K562 (cell line): Measurements from ENCODE around the gene VASH2. TPM values are rescaled to one million over a fixed set of nuclear protein-coding genes. Genes with fewer than 3 reads are reported as not detected.

Source experiments
- BRCA1 ChIP-seq, 2 experiments: fragments of 450-650 bp in 1 of 2; sonication (generic) in 1 of 2; formaldehyde crosslinking in 1 of 2; IDR thresholded peaks; 2 replicates each; pipeline versions ENCODE4 v1.5.0 to v1.6.1; 2017 to 2020; ENCODE audit warnings: mild to moderate bottlenecking in 1 of 2, missing genetic modification reagents in 1 of 2
- ILF3 ChIP-seq: fragments of 450-650 bp; IDR thresholded peaks from 2 replicates; pipeline ENCODE4 v1.6.1; 2018; ENCODE audit warnings: antibody characterized with exemption, mild to moderate bottlenecking, moderate library complexity, borderline replicate concordance
- NR2C1 ChIP-seq, 2 experiments: fragments of 450-650 bp; IDR thresholded peaks; 2 replicates each; pipeline ENCODE4 v1.6.1; 2017; ENCODE audit warnings: mild to moderate bottlenecking in 2 of 2, antibody characterized with exemption in 1 of 2, inconsistent platforms in 1 of 2, missing compliant biosample characterization in 1 of 2, missing genetic modification characterization in 1 of 2
- NR4A1 ChIP-seq, 2 experiments: fragments of 250-450 bp in 1 of 2; fragments of 450-650 bp in 1 of 2; sonication (Bioruptor Pico) in 1 of 2; IDR thresholded peaks; 2 replicates each; pipeline versions ENCODE4 v1.4.0 to v1.6.1; 2016 to 2020; ENCODE audit warnings: mild to moderate bottlenecking in 2 of 2, missing compliant biosample characterization in 1 of 2, missing genetic modification characterization in 1 of 2, moderate library complexity in 1 of 2
- NUFIP1 ChIP-seq: fragments of 450-650 bp; IDR thresholded peaks from 2 replicates; pipeline ENCODE4 v1.6.1; 2018; ENCODE audit not compliant: partially characterized antibody
- TEAD2 ChIP-seq: fragments of 450-650 bp; IDR thresholded peaks from 2 replicates; pipeline ENCODE4 v1.6.1; 2016; ENCODE audit warnings: missing genetic modification characterization, control low read depth, missing compliant biosample characterization
- TRIM28 ChIP-seq: fragments of 450-650 bp; IDR thresholded peaks from 2 replicates; pipeline ENCODE4 v1.6.1; 2017
- ZNF165 ChIP-seq: fragments of 250-450 bp; sonication (Bioruptor Pico); IDR thresholded peaks from 2 replicates; pipeline ENCODE4 v1.4.0; 2020; ENCODE audit warnings: borderline replicate concordance
- ZNF316 ChIP-seq: fragments of 450-650 bp; IDR thresholded peaks from 2 replicates; pipeline ENCODE4 v1.6.1; 2016
- polyA plus RNA-seq, 8 experiments: library from polyadenylated mRNA; depleted of rRNA in 4 of 8; stranded (reverse) in 5 of 8; unstranded in 3 of 8; fragments of >200 nt; fragmentation: Nextera tagmentation in 2 of 8; fragmentation: Illumina TruSeq in 1 of 8; extraction: Ambion mirVana in 2 of 8; extraction: Trizol in 1 of 8; gene quantifications; 2 replicates each; pipeline versions ENCODE4 v1.2.1 to v1.2.3, GENCODE V29; 2011 to 2014; ENCODE audit warnings: inconsistent platforms in 1 of 8, missing spikeins in 1 of 8
- total RNA-seq, 7 experiments: library from RNA; depleted of rRNA in 6 of 7; stranded (reverse); fragments of >200 nt in 6 of 7; fragmentation: Illumina TruSeq in 2 of 7; extraction: Trizol in 2 of 7; gene quantifications; 2 replicates each; pipeline versions ENCODE4 v1.2.1 to v1.2.3, GENCODE V29; 2011 to 2021; ENCODE audit warnings: low replicate concordance in 1 of 7
- TF ChIP-seq, protein P1 (sequence below), 2 experiments: fragments of 150-350 bp in 1 of 2; IDR thresholded peaks; 2 replicates each; pipeline ENCODE4 v1.6.1; 2012 to 2016; ENCODE audit warnings: low read depth in 2 of 2, low read length in 2 of 2, mild to moderate bottlenecking in 1 of 2, moderate library complexity in 1 of 2
- TF ChIP-seq, protein P2 (sequence below), 3 experiments: IDR thresholded peaks in 2 of 3; conservative IDR thresholded peaks in 1 of 3; 2 replicates each; pipeline ENCODE4 v1.5.1; 2011 to 2012; ENCODE audit warnings: low read length in 3 of 3, mild to moderate bottlenecking in 3 of 3, control low read depth in 2 of 3, improper control_type of control experiment in 1 of 3, inconsistent platforms in 1 of 3, low read depth in 1 of 3, mixed read lengths in 1 of 3, moderate library complexity in 1 of 3; ENCODE audit not compliant: insufficient read depth in 2 of 3
- TF ChIP-seq, protein P3 (sequence below): fragments of 250-450 bp; sonication (Bioruptor Pico); IDR thresholded peaks from 2 replicates; pipeline ENCODE4 v1.4.0; 2020; ENCODE audit warnings: mild to moderate bottlenecking, moderate library complexity
- TF ChIP-seq, protein P4 (sequence below): sonication (generic); formaldehyde crosslinking; IDR thresholded peaks from 2 replicates; pipeline ENCODE4 v1.8.0; 2022; ENCODE audit warnings: missing genetic modification reagents, mild to moderate bottlenecking, borderline replicate concordance

VASH2 gene
- total and polyA plus RNA-seq, 9 of the 15 experiments (the other 6 are each of a cell fraction or from before 2014, with no cell fraction given) = 0.04 to 0.40 (median 0.10) TPM; not detected in 1

DNA sequence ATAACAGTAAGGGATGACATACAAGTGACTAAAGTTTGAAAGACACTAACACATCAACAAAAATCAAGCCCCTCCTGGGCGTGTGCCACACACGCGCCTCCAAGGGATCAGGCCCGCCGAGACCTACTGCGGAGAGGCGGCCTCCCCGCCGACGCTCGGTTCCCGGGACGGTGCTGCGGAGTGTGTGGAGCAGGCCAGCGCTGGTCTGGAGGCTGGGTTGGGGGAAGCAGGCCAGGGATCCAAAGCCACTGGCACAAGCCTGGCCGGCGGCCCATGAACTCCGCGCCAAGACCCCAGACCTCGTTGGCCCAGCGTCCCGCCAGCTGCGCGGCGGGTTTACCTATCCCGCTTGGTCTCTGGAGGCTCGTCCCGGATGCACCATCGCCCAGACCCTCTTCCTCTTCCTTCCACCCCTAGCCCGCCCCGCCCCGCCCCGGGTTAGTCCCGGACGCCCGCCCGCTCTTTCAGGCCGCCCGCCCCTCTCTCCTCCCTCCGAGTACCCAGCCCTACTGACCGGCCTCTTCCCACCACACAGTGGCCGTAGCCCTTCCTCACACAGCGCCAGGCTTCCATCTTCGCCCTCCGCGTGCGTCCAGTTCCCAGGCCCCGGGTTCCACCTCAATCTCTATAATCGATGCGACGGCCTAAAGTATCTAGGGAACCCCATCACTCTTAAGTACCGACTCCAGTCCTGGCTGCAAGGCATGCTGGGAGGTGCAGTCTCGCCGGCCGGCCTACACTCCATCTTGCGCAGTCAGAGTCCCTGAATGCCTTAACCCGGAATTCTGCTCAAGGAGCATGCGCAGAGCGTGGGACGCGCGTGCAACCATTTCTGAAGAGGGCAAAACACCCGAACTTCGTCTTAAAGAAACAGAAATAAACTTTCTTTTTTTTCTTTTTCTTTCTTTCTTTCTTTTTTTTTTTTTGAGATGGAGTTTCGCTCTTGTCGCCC is 65.0 kb downstream of the VASH2 start, which contains the start of gene ANGEL2 (continued):
- TF ChIP-seq, protein P1, sequence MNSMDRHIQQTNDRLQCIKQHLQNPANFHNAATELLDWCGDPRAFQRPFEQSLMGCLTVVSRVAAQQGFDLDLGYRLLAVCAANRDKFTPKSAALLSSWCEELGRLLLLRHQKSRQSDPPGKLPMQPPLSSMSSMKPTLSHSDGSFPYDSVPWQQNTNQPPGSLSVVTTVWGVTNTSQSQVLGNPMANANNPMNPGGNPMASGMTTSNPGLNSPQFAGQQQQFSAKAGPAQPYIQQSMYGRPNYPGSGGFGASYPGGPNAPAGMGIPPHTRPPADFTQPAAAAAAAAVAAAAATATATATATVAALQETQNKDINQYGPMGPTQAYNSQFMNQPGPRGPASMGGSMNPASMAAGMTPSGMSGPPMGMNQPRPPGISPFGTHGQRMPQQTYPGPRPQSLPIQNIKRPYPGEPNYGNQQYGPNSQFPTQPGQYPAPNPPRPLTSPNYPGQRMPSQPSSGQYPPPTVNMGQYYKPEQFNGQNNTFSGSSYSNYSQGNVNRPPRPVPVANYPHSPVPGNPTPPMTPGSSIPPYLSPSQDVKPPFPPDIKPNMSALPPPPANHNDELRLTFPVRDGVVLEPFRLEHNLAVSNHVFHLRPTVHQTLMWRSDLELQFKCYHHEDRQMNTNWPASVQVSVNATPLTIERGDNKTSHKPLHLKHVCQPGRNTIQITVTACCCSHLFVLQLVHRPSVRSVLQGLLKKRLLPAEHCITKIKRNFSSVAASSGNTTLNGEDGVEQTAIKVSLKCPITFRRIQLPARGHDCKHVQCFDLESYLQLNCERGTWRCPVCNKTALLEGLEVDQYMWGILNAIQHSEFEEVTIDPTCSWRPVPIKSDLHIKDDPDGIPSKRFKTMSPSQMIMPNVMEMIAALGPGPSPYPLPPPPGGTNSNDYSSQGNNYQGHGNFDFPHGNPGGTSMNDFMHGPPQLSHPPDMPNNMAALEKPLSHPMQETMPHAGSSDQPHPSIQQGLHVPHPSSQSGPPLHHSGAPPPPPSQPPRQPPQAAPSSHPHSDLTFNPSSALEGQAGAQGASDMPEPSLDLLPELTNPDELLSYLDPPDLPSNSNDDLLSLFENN (IDR thresholded peaks at IDR 0.05; ENCODE audit: low read depth in 2 of 2, low read length in 2 of 2) = peak in 1 of 2 experiments; percentile 54; a peak in 2 of 4 replicates
- no peak for TF ChIP-seq ZNF165
- TF ChIP-seq, protein P2, sequence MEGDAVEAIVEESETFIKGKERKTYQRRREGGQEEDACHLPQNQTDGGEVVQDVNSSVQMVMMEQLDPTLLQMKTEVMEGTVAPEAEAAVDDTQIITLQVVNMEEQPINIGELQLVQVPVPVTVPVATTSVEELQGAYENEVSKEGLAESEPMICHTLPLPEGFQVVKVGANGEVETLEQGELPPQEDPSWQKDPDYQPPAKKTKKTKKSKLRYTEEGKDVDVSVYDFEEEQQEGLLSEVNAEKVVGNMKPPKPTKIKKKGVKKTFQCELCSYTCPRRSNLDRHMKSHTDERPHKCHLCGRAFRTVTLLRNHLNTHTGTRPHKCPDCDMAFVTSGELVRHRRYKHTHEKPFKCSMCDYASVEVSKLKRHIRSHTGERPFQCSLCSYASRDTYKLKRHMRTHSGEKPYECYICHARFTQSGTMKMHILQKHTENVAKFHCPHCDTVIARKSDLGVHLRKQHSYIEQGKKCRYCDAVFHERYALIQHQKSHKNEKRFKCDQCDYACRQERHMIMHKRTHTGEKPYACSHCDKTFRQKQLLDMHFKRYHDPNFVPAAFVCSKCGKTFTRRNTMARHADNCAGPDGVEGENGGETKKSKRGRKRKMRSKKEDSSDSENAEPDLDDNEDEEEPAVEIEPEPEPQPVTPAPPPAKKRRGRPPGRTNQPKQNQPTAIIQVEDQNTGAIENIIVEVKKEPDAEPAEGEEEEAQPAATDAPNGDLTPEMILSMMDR (IDR thresholded peaks at IDR 0.05 in 2 of 3, conservative IDR thresholded peaks at IDR 0.05 in 1 of 3; ENCODE audit: insufficient read depth in 2 of 3, low read depth in 1 of 3, low read length in 3 of 3) = no peak
- TF ChIP-seq, protein P3, sequence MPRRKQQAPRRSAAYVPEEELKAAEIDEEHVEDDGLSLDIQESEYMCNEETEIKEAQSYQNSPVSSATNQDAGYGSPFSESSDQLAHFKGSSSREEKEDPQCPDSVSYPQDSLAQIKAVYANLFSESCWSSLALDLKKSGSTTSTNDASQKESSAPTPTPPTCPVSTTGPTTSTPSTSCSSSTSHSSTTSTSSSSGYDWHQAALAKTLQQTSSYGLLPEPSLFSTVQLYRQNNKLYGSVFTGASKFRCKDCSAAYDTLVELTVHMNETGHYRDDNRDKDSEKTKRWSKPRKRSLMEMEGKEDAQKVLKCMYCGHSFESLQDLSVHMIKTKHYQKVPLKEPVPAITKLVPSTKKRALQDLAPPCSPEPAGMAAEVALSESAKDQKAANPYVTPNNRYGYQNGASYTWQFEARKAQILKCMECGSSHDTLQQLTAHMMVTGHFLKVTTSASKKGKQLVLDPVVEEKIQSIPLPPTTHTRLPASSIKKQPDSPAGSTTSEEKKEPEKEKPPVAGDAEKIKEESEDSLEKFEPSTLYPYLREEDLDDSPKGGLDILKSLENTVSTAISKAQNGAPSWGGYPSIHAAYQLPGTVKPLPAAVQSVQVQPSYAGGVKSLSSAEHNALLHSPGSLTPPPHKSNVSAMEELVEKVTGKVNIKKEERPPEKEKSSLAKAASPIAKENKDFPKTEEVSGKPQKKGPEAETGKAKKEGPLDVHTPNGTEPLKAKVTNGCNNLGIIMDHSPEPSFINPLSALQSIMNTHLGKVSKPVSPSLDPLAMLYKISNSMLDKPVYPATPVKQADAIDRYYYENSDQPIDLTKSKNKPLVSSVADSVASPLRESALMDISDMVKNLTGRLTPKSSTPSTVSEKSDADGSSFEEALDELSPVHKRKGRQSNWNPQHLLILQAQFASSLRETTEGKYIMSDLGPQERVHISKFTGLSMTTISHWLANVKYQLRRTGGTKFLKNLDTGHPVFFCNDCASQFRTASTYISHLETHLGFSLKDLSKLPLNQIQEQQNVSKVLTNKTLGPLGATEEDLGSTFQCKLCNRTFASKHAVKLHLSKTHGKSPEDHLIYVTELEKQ (CRISPR knock-in tag) = no peak
- TF ChIP-seq ZNF316 = 0 out of 2 replicates have a peak, but pooled peaks have one; percentile 1
- TF ChIP-seq NR4A1 (CRISPR knock-in tag; IDR thresholded peaks at IDR 0.05) = no peak
- TF ChIP-seq NR4A1 (tag; IDR thresholded peaks at IDR 0.05) = no peak
- peak; percentile 87 for TF ChIP-seq NR2C1 (IDR thresholded peaks at IDR 0.05)
- TF ChIP-seq NR2C1 (tag; IDR thresholded peaks at IDR 0.05) = peak; percentile 93
- no peak for TF ChIP-seq ILF3
- TF ChIP-seq TRIM28 = 0 out of 2 replicates have a peak, but pooled peaks have one; percentile 9
- TF ChIP-seq BRCA1 (IDR thresholded peaks at IDR 0.05) = no peak
- TF ChIP-seq BRCA1 (CRISPR knock-in tag; IDR thresholded peaks at IDR 0.05) = no peak
- TF ChIP-seq, protein P4, sequence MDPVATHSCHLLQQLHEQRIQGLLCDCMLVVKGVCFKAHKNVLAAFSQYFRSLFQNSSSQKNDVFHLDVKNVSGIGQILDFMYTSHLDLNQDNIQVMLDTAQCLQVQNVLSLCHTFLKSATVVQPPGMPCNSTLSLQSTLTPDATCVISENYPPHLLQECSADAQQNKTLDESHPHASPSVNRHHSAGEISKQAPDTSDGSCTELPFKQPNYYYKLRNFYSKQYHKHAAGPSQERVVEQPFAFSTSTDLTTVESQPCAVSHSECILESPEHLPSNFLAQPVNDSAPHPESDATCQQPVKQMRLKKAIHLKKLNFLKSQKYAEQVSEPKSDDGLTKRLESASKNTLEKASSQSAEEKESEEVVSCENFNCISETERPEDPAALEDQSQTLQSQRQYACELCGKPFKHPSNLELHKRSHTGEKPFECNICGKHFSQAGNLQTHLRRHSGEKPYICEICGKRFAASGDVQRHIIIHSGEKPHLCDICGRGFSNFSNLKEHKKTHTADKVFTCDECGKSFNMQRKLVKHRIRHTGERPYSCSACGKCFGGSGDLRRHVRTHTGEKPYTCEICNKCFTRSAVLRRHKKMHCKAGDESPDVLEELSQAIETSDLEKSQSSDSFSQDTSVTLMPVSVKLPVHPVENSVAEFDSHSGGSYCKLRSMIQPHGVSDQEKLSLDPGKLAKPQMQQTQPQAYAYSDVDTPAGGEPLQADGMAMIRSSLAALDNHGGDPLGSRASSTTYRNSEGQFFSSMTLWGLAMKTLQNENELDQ (CRISPR knock-in tag) = no peak
- no peak for TF ChIP-seq TEAD2 (tag)
- TF ChIP-seq NUFIP1 = no peak
